H9 (cell line): Measurements from ENCODE around the gene SLC23A2. TPM values are rescaled to one million over a fixed set of nuclear protein-coding genes. Genes with fewer than 3 reads are reported as not detected.

ENCODE experiments used
- DNase-seq: peaks from one replicate; pipeline ENCODE4 v3.0.0-alpha.2; 2017
- H2AFZ ChIP-seq: one replicate; pipeline ENCODE4 v1.6.1; 2013; ENCODE audit warnings: mild to moderate bottlenecking, low read length, control low read depth, moderate library complexity
- H2AK5ac ChIP-seq: 2 replicates; pipeline ENCODE4 v1.6.1; 2013; ENCODE audit warnings: low read length, control low read depth, mixed read lengths; ENCODE audit not compliant: insufficient read length
- H2BK120ac ChIP-seq: one replicate; pipeline ENCODE4 v1.6.1; 2013; ENCODE audit warnings: low read depth, mild to moderate bottlenecking, low read length, control low read depth, inconsistent platforms; ENCODE audit not compliant: poor library complexity, severe bottlenecking
- H2BK12ac ChIP-seq: 2 replicates; pipeline ENCODE4 v1.6.1; 2013; ENCODE audit warnings: low read length, control low read depth, mixed read lengths, low read depth; ENCODE audit not compliant: insufficient read length
- H2BK15ac ChIP-seq: 2 replicates; pipeline ENCODE4 v1.6.1; 2013; ENCODE audit warnings: low read depth, low read length, control low read depth
- H2BK20ac ChIP-seq: one replicate; pipeline ENCODE4 v1.6.1; 2013; ENCODE audit warnings: low read depth, mild to moderate bottlenecking, low read length, control low read depth, inconsistent platforms; ENCODE audit not compliant: poor library complexity, severe bottlenecking
- H2BK5ac ChIP-seq: 2 replicates; pipeline ENCODE4 v1.6.1; 2013; ENCODE audit warnings: low read length, control low read depth, mixed read lengths; ENCODE audit not compliant: insufficient read length
- H3K14ac ChIP-seq: 2 replicates; pipeline ENCODE4 v1.6.1; 2013; ENCODE audit warnings: low read length, control low read depth; ENCODE audit not compliant: insufficient read depth
- H3K18ac ChIP-seq: 2 replicates; pipeline ENCODE4 v1.6.1; 2013; ENCODE audit warnings: low read depth, mild to moderate bottlenecking, mixed read lengths, low read length, control low read depth; ENCODE audit not compliant: insufficient read length
- H3K23ac ChIP-seq: 2 replicates; pipeline ENCODE4 v1.6.1; 2013; ENCODE audit warnings: low read length, control low read depth, mixed read lengths, low read depth; ENCODE audit not compliant: insufficient read length
- H3K23me2 ChIP-seq: 2 replicates; pipeline ENCODE4 v1.6.1; 2013; ENCODE audit warnings: low read depth, mild to moderate bottlenecking, mixed read lengths, low read length, control low read depth; ENCODE audit not compliant: insufficient read length, poor library complexity, severe bottlenecking
- H3K27ac ChIP-seq: 2 replicates; pipeline ENCODE4 v1.5.1; 2013; ENCODE audit warnings: low read length, control low read depth, mixed read lengths, low read depth; ENCODE audit not compliant: insufficient read length
- H3K27me3 ChIP-seq: 2 replicates; pipeline ENCODE4 v1.6.1; 2013; ENCODE audit warnings: low read length, control low read depth, inconsistent platforms; ENCODE audit not compliant: insufficient read depth
- H3K4ac ChIP-seq: 2 replicates; pipeline ENCODE4 v1.6.1; 2013; ENCODE audit warnings: low read depth, mild to moderate bottlenecking, control low read depth, inconsistent platforms, low read length, moderate library complexity
- H3K4me1 ChIP-seq: 2 replicates; pipeline ENCODE4 v1.6.1; 2013; ENCODE audit warnings: low read length, control low read depth, inconsistent platforms; ENCODE audit not compliant: insufficient read depth
- H3K4me2 ChIP-seq: 2 replicates; pipeline ENCODE4 v1.6.1; 2013; ENCODE audit warnings: low read length, control low read depth, mixed read lengths; ENCODE audit not compliant: insufficient read length, insufficient read depth
- H3K56ac ChIP-seq: 2 replicates; pipeline ENCODE4 v1.6.1; 2013; ENCODE audit warnings: low read depth, mild to moderate bottlenecking, mixed read lengths, low read length, control low read depth; ENCODE audit not compliant: insufficient read length
- H3K79me1 ChIP-seq: 2 replicates; pipeline ENCODE4 v1.6.1; 2013; ENCODE audit warnings: low read depth, mild to moderate bottlenecking, moderate library complexity, low read length, control low read depth, inconsistent platforms; ENCODE audit not compliant: insufficient read depth, poor library complexity, severe bottlenecking
- H3K79me2 ChIP-seq: 2 replicates; pipeline ENCODE4 v1.6.1; 2013; ENCODE audit warnings: low read length, control low read depth, inconsistent platforms; ENCODE audit not compliant: insufficient read depth
- H3K9ac ChIP-seq: 2 replicates; pipeline ENCODE4 v1.6.1; 2013; ENCODE audit warnings: low read length, control low read depth, mixed read lengths; ENCODE audit not compliant: insufficient read length; ENCODE audit errors: extremely low read depth
- H3K9me3 ChIP-seq: one replicate; pipeline ENCODE4 v1.6.1; 2013; ENCODE audit warnings: low read depth, low read length, inconsistent platforms; ENCODE audit not compliant: control insufficient read depth
- H3T11ph ChIP-seq: one replicate; pipeline ENCODE4 v1.6.1; 2013; ENCODE audit warnings: mild to moderate bottlenecking, low read length, control low read depth, inconsistent platforms
- H4K20me1 ChIP-seq: one replicate; pipeline ENCODE4 v1.6.1; 2013; ENCODE audit not compliant: control insufficient read depth, insufficient read length, insufficient read depth
- H4K5ac ChIP-seq: 2 replicates; pipeline ENCODE4 v1.6.1; 2013; ENCODE audit warnings: low read depth, mild to moderate bottlenecking, mixed read lengths, low read length, control low read depth; ENCODE audit not compliant: insufficient read length
- H4K8ac ChIP-seq: replicated peaks from 2 replicates; pipeline ENCODE4 v1.6.1; 2013; ENCODE audit warnings: low read length, control low read depth, mixed read lengths, low read depth; ENCODE audit not compliant: insufficient read length
- H4K91ac ChIP-seq: 2 replicates; pipeline ENCODE4 v1.6.1; 2013; ENCODE audit warnings: low read depth, mild to moderate bottlenecking, moderate library complexity, mixed read lengths, low read length, control low read depth; ENCODE audit not compliant: insufficient read length
- H3K27ac Mint-ChIP-seq, 3 experiments: 2 replicates in 2 of 3; 3 replicates in 1 of 3; pipeline ENCODE4 v1.8.0; 2020 to 2021; ENCODE audit warnings: mixed read lengths in 3 of 3, mild to moderate bottlenecking in 1 of 3, moderate library complexity in 1 of 3
- H3K27me3 Mint-ChIP-seq: 2 replicates; pipeline ENCODE4 v1.8.0; 2021; ENCODE audit warnings: low read depth, mild to moderate bottlenecking, moderate library complexity, mixed read lengths
- H3K36me3 Mint-ChIP-seq, 3 experiments: 2 replicates in 2 of 3; 3 replicates in 1 of 3; pipeline ENCODE4 v1.8.0; 2020 to 2021; ENCODE audit warnings: low read depth in 3 of 3, mixed read lengths in 3 of 3; ENCODE audit not compliant: insufficient read depth in 1 of 3
- H3K4me1 Mint-ChIP-seq, 2 experiments: 2 replicates each; pipeline ENCODE4 v1.8.0; 2020; ENCODE audit warnings: mixed read lengths in 2 of 2
- H3K4me3 Mint-ChIP-seq, 2 experiments: 2 replicates in 1 of 2; 3 replicates in 1 of 2; pipeline ENCODE4 v1.8.0; 2020 to 2021; ENCODE audit warnings: mild to moderate bottlenecking in 2 of 2, mixed read lengths in 2 of 2, moderate library complexity in 1 of 2
- H3K9me3 Mint-ChIP-seq, 2 experiments: 2 replicates in 1 of 2; 3 replicates in 1 of 2; pipeline ENCODE4 v1.8.0; 2020; ENCODE audit warnings: mild to moderate bottlenecking in 2 of 2, mixed read lengths in 2 of 2, moderate library complexity in 1 of 2
- WGBS: extraction: QIAGEN DNeasy Blood & Tissue Kit; methylation state at CpG from one replicate; pipeline ENCODE4 v1.1.7; 2013; ENCODE audit warnings: missing lambda C conversion rate, low lambda C conversion rate, mixed read lengths; ENCODE audit not compliant: insufficient read length; ENCODE audit errors: extremely low coverage; 5-methylcytosine and 5-hydroxymethylcytosine counted together
- total RNA-seq: library from RNA; stranded (reverse); gene quantifications from 2 replicates; pipeline ENCODE4 v1.2.1, GENCODE V29; 2021
- TF ChIP-seq, protein P1 (sequence below): fragments of 200-600 bp; sonication (generic); conservative IDR thresholded peaks from 3 replicates; pipeline ENCODE4 v1.8.0; 2021; ENCODE audit warnings: antibody characterized with exemption, mild to moderate bottlenecking

SLC23A2 gene
- total RNA-seq, 1 experiment from 2014 or later, result 16.5 TPM

DNA sequence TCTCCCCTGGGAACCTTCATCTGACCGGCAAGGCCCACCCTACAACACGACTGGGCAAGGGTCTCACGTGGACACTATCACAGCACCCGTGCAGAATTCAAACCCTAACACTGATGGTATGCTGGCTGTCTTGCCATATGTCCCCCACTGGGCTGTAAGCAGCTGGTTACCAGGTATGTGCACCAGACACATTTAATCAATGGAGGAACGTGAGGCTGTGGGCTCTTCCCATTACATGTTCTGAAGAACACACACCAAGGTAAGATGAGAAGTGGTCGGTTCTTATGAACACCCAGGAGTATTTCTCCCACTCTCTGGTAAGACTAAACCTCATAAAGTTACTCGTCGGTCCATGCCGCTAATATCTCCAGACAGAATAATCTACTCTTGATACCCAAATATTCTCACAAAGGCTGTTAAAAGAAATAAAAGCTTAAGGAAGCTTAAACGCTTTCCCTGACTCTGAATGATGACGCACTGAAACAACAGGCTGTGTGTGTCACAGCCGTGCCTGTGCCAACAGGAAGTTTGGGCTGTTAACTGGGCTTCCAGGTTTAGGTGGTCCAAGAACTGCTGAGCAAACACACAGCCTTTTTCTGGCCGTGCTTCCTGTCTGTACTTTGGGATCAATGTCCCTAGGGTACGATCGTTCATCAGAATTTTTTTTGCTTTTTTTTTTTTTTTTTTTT is 75.3 kb downstream of the SLC23A2 start:
- Histone ChIP-seq H2BK120ac (no peak overlapping the region), H3K9me3 (no peaks in the 10 kb centered on the region), H4K8ac (peak overlapping the region; percentile 31), H2BK20ac (no peak overlapping the region), H4K5ac (no peak overlapping the region), H3T11ph (no peak overlapping the region), H2BK12ac (no peak overlapping the region), H3K4me2 (no peak overlapping the region), H3K79me2 (no peaks in the 10 kb centered on the region), H2BK15ac (no peak overlapping the region), H4K91ac (no peak overlapping the region), H3K27me3 (no peaks in the 10 kb centered on the region), H3K79me1 (no peaks in the 10 kb centered on the region), H2BK5ac (no peak overlapping the region), H3K18ac (no peak overlapping the region), H2AFZ (no peak overlapping the region), H2AK5ac (no peak overlapping the region), H3K27ac (no peak overlapping the region), H4K20me1 (no peaks in the 10 kb centered on the region), H3K14ac (no peak overlapping the region), H3K56ac (no peak overlapping the region), H3K23ac (no peak overlapping the region), H3K4me1 (peaks cover 3% of the 10 kb centered on the region; the same call in 1 of the 2 replicates), H3K9ac (no peak overlapping the region), H3K23me2 (no peaks in the 10 kb centered on the region), H3K4ac (no peak overlapping the region)
- Mint-ChIP-seq H3K36me3 (no peaks in the 10 kb centered on the region; a peak in 3 of 7 replicates), H3K4me1 (peaks cover 18% of the 10 kb centered on the region in 2 experiments), H3K4me3 (no peak overlapping the region), H3K27ac (no peak overlapping the region; a peak in 1 of 7 replicates), H3K27me3 (no peaks in the 10 kb centered on the region), H3K9me3 (no peaks in the 10 kb centered on the region)
- TF ChIP-seq, protein P1, sequence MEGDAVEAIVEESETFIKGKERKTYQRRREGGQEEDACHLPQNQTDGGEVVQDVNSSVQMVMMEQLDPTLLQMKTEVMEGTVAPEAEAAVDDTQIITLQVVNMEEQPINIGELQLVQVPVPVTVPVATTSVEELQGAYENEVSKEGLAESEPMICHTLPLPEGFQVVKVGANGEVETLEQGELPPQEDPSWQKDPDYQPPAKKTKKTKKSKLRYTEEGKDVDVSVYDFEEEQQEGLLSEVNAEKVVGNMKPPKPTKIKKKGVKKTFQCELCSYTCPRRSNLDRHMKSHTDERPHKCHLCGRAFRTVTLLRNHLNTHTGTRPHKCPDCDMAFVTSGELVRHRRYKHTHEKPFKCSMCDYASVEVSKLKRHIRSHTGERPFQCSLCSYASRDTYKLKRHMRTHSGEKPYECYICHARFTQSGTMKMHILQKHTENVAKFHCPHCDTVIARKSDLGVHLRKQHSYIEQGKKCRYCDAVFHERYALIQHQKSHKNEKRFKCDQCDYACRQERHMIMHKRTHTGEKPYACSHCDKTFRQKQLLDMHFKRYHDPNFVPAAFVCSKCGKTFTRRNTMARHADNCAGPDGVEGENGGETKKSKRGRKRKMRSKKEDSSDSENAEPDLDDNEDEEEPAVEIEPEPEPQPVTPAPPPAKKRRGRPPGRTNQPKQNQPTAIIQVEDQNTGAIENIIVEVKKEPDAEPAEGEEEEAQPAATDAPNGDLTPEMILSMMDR, result no peak
- no CpG with 5 or more reads among the region's 15 CpGs for WGBS
- no peak for DNase-seq
